HG03060 (cell line): ENCODE data around the gene TPD52L1.
"Not testable (repeated sequence)": the region's sequence is repeated elsewhere in the genome, so short reads cannot be mapped to it uniquely, and the experiment has no call there.

Experiments
- ATAC-seq: cut with Tn5 transposase; IDR thresholded peaks from one replicate; pipeline ENCODE4 v1.9.1; 2021; ENCODE audit warnings: low read depth, moderate number of reproducible peaks; ENCODE audit not compliant: unreplicated experiment

TPD52L1 gene

DNA sequence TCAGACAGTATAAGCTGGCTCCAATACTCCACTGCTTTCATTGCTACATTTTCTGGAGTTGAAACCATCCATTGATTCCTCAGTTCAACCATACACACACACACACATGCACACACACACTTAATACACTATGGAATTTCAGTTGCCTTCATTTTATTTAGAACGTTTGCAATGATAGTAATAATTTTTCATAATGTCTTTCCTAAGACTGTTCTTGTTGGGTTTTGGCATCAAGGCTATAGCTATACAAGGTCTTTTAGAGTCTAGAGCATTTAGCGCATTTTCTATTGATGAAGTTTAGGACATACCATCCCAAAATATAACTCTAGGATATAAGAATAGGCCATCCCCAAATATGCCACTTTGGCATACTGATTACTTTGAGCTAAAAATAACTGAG lies 15.5 kb upstream of the TPD52L1 start:
- ATAC-seq: no peak

DNA sequence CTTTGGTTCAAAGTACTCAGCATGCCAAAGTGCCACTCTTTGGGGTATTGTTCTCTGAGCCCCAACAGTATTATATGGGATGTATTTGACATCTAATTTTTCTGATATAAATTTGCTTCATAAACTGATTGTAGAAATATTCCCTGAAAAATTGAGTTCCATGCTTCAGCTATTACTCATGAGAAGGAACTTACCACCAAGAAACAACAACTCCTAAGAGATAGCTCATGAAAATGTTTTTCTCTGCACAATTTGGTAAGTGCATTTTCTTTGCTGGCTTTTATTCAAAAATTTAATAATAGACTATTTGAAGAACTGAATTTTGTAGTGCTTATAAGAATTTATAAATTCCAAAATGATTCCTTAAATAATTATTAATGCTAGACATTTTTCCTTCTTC lies 12.8 kb upstream of the TPD52L1 start:
- no peak for ATAC-seq

DNA sequence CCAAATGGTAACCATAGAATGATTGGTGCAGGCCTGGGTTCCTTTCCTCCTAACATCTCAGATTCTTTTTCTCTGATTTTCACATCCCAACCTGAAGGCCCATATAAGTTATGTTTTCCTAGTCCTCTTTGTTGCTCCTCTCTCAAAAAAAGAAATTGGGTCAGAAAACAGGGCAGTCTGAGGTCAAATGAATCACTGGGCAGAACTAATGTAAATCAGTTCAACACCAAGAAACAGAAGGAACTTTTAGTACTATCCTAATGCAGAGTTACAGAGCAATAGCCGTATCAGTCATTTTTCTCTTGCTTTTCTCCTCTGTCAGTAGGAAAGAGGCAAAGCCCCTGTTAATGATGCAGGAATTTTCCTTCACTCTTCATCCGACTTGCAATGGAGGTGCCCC lies 11.0 kb upstream of the TPD52L1 start:
- no peak for ATAC-seq

DNA sequence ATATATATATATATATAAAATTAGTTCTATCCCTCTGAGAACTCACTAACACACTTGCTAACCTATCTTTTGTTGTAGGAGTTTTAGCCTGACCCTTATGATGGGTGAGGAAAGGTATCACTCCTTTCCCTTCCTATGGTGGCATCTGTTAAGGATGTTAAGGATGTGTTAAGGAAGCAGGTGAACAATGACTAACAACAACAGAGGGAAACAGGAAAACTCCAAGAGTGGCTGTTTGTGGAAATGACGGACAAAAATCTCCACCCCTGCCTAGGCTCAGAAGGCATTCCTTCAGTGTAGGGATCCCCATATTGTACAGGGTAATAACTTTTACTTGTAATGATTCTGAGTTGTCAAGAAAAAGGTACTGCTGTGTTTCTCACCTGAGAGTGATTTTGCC lies 8.8 kb upstream of the TPD52L1 start:
- no peak for ATAC-seq

DNA sequence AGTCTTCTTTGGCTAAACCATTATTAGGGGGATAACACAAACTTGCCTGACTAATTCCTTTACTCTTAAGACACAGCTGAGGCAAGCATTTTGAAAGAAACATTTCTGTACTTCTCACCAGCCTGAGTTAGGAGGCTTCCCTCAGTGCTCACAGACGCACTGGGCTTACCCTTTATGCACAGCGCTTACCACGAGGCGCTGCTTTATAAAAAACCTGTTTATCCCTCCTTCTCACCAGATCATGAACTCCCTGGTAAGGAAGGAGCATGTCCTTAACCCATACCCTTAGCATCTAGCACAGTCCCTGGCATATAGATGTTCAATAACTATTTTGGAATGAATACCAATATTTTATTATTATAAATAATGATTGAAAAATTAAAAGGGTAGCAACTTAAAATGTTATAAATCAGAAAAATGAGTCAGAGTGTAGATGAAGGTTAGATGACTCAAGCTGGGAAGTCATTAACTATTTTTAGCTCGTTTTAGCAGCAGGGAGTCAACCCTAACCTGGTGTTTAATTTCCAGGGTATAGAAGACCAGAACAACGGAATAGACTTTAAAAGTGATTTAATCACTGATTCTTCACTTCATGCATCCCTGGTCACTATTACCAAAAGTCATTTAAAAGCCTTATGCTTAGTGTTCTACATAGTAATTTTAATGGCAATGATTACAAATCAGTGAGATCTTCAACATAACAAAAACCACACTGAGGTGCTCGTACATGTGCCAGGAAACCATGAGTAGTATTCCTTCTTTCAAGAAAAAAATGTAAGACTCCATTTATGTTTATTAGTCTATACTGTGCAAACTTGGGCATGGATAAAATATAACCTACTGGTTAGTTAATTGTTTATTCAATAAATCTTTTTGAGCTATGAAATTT lies 4.1 kb upstream of the TPD52L1 start:
- no peak for ATAC-seq

DNA sequence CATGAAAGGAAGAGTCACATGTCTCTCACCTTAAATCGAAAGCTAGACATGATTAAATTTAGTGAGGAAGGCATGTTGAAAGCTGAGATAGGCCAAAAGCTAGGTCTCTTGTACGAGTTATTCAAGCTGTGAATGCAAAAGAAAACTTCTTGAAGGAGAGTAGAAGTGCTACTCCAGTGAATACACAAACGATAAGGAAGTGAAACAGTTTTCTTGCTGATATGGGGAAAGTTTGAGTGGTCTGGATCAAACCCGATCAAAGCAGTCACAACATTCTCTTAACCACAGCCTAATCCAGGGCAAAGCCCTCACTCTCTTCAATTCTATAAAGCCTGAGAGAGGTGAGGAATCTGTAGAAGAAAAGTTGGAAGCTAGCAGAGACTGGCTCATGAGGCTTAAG lies 1.9 kb upstream of the TPD52L1 start:
- ATAC-seq: no peak

DNA sequence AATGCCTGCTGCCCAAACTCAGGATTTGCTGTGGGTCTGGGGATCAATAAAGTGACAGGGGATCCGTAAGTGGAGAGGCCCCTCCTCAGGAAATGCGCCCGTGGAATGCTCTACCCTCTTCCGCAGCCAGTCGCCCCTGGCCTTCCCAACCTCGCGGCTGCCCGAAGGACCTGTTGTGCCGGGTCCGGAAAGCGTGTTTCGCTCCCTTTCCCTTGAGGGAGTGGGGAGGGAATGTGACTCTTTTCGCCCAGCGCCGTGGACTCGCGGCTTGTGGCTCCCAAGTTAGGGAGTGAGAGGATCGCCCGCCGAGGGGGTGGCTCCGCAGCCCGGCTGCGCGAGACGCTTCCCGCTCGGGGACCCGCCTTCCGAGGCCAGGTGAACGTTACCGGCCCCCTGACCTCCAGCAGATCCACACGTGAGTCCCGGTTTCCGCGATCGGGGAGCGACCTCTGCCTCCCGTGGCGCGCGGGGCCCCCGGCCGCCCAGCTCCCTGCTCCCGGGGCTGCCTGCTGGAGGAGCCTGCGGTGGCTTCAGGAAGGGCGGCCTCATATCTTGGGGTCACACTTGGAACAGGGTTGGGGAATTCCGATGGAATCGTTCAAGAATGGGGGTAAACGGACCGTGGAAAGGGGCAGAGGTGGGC lies 666 bp downstream of the TPD52L1 start:
- no peak for ATAC-seq

DNA sequence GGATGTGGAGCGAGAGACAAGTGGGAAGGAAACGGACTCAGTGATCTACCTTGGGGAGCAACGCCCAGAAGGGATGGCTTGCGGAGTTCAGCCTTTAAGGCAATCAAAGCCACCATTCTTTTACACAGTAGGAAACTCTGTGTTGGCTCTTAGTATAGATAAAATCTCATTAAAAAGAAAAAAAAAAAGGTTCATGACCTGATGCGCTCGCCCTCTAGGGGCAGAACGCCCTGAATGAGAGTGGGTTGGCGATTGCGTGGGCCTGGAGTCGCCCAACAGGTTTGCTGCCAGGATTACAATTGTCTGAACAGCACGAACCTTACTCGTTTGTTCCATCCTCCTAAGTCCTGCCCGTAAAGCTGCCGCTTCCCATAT lies 1.2 kb downstream of the TPD52L1 start:
- no peak for ATAC-seq

DNA sequence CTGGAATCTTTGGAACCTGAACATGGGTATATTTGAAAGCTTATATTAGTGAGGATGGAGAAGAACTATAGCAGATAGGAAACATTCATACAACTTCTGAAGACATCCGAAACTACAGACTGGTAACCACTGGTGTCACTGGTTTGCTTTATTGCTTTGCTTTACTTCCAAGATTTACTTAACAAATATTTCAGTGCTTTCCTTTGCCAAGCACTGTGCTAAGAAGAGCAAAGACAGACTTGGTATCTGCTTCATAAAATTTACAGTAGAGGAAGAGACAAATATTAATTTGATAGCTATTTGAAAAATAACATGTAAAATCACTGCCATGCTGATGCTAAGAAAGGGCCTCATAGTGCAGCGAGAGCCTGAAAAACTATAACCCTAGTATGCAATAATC lies 1.8 kb downstream of the TPD52L1 start:
- ATAC-seq: no peak

DNA sequence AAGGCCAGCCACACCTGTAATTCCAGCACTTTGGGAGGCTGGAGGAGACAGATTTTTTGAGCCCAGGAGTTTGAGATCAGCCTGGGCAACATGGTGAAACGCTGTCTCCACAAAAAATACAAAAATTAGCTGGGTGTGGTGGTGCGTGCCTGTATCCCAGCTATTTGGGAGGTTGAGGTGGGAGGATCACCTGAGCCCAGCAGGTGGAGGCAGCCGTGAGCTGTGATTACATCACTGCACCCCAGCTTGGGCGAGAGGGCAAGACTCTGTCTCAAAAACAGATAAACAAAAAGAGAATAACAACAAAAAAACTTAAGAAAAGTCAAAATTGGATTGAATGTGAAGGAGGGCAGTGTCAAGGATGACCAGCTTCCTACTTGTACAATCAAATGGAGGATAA lies 2.9 kb downstream of the TPD52L1 start:
- no peak for ATAC-seq

DNA sequence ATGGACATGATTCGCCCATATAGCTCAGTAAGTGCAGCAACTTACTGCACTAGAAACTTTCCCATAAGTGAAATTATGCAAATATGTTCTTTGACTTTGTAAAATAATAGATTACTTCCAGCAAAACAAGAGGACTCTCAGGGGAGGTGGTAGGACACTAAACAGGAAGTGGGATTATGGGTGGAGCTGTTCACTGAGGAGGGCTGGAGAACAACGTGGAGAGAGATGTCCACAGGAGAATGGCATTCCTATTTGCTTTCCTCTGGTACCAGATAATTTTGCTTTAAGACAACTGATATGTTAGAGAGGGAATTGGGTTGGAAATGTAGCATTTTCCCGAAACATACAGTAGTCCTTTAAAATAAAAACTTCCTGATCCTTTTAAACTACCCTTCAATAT lies 3.7 kb downstream of the TPD52L1 start:
- ATAC-seq: no peak

DNA sequence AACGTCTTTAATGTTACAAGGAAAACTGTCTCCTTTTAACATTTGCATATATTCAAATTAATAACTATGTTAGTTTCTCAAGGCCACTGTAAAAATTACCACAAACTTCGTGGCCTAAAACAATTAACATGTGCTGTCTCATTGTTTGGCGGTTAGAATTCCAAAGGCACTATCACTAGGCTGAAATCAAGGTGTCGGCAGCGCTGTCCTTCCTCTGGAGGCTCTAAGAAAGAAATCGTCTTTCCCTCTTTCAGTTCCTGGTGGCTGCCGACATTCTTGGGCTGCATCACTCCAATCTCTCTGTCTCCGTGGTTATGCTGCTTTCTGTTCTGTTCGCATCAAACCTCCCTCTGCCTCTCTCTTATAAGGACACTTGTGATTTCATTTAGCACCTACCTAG lies 4.2 kb downstream of the TPD52L1 start:
- ATAC-seq: no peak

DNA sequence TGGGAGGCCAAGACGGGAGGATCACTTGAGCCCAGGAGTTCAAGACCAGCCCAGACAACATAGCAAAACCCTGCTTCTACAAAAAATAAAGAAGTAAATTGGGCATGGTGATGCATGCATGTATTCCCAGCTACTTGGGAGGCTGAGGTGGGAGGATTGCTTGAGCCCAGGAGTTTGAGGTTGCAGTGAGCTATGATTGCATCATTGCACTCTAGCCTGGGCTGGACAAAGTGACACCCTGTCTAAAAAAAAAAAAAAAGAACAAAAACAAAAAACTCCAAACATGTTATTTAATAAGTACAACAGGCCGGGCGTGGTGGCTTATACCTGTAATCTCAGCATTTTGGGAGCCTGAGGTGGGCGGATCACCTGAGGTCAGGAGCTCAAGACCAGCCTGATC lies 9.8 kb downstream of the TPD52L1 start:
- ATAC-seq: not testable (repeated sequence)

DNA sequence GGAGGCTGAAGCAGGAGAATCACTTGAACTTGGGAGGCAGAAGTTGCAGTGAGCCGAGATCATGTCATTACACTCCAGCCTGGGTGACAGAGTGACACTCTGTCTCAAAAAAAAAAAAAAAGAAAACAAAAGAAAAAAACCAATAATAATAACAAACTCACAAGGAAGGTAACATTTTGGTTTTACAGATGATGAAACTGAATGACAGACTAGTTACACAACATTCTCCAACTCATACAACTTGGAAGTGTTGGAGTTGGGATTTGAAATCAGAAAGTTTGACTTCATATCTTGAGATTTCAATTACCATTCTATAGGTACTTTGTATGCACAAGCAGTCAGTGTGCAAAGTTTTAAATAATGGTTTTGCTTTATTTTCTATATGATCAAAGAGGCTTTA lies 10.2 kb downstream of the TPD52L1 start:
- ATAC-seq: no peak

DNA sequence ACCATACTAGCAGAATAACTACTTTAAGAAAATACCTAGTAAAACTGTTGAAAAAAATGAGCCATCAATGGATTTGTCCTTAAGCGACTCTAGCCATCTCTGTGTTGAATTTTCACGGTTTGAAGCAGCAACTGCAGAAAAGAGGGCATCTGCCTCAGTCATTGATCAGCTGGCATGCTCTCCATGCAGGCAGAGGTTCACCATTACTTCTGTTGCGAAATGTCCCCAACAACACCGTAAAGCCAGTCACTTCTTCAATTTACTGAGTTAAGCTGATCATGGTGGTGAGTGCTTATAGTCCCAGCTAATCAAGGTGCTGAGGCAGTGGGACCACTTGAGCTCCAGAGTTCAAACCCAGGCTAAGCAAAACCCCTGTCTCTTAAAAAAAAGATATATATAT lies 11.1 kb downstream of the TPD52L1 start:
- no peak for ATAC-seq

DNA sequence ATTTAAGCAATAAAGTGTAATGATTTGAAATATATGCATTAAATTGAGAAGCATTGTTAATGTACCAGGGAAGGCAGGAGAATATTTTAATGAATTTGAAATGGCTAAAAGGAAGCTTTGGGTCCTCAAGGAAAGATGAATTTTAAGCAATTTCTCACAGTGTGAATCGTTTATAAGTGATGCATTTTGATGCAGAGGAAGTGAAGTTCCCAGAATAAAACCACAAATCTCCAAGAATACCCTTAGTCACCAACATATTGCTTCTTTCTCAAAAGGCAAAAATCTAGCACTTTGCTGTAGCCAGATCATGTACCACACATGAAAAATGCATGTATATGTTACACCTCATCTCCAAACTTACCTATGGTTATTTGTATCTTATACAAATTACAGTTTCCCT lies 11.7 kb downstream of the TPD52L1 start:
- ATAC-seq: no peak

DNA sequence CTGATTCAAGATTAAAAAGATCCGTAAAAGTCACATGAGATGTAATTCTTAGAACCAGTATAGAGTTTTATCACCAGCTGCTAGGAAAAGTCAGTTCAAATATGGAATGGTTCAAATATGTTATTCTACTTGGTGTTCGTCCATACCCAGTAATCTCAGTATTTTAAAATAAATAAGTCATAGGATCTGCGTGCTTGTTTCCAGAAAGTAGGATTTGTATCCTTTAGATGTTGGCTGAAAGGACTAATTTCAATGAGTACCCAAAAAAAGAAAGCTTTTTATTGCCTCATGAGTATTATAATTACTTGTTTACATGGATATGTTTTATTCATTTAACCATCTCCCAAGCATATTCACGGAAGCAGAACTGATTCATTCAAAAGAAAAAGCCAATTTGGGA lies 12.2 kb downstream of the TPD52L1 start:
- no peak for ATAC-seq

DNA sequence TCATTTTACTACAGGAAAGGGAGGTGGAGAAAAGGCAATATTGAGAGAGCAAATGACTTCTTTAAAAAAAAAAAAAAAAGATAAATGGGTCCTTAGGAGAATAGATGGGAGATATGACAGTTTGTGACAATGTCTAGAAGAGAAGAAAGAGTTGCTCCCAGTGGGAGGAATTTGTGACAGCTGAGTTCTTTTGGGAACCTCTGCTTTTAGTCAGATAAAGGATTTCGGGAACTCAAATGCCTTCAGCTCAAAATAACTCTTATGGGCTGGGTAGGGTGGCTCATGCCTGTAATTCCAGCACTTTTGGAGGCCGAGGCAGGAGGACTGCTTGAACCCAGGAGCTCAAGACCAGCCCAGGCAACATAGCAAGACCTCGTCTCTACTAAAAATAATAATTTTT lies 13.1 kb downstream of the TPD52L1 start:
- ATAC-seq: no peak

DNA sequence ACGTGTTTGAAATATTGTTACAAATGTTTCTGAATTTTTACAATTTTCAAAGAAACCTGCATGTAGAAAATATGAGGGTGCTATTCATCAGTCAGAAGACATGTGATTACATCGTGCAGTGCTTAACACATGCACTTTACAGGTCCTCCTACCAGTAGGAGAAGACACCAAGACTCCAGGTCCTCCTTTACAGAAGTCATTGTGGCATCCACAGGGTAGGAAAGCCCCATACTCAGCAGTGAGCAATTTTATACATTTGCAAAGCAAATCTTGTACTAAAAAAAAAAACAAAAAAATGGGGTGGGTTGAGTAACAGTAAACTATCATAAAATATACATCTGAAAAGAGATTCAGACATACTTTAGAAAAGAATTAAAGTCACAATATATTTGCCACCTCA lies 14.0 kb downstream of the TPD52L1 start:
- no peak for ATAC-seq

DNA sequence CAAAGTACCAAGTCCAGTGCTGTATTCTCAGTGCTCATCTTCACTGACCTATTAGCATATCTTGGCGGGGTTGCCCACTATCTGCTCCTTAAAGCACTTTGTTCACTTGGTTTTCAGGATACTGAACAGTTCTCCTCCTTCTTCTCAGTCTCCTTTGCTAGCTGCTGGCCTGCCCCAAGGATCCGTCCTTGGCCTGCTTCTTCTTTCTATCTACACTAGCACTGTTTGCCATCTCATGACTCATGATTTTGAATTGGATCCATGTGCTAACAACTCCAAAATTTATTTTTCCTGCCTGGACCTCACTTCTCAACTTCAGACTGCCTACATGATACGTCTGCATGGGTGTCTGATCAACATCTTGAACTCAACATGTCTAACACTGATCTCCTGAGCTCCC lies 15.5 kb downstream of the TPD52L1 start:
- ATAC-seq: no peak

DNA sequence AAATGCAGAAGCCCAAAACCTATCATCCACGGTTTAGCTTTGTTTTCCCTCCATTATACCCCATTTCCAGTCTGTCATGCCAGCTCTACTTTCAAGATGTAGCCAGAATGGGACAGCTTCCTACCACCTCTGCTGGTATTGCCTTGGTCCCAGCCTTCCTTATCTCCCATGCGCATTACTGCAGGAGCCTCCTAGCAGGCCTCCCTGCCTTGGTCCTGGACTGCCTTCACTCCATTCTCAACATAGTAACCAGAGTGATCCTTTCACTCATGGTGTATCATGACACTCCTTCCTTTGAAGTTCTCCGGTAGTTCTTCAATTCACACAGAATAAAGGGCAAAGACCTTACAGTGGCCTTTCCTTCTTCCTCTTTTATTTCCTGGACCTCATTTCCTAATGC lies 15.9 kb downstream of the TPD52L1 start:
- ATAC-seq: no peak

DNA sequence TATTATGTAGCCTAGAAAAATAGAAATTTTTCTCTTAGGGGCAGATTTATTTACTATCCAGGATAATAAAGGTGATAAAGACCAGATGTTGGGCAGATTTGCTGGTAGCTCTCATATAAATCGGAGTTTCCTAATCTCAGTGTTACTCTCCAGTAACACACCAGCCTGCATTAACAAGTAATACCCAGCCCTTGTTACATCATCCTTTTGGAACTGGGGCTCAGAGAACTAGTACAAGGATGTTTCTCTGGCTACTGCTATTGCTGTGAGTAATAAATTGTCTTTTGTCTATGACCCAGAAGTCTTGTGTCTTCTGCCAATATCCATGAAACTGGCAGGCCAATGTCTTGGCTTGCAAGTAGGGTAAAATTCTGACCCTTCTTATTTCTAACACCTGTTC lies 16.8 kb downstream of the TPD52L1 start:
- no peak for ATAC-seq
